Stomach (tissue), 4 donors: Measurements from ENCODE around the gene CNTFR.

ENCODE experiments used
- POLR2A ChIP-seq, 4 donors: fragments of 450-650 bp; IDR thresholded peaks; one replicate each; pipeline ENCODE4 v1.6.1; 2016; ENCODE audit warnings: antibody characterized with exemption in 4 of 4, control low read depth in 2 of 4, mild to moderate bottlenecking in 1 of 4, moderate library complexity in 1 of 4
- POLR2AphosphoS5 ChIP-seq, 3 donors: sonication (generic); formaldehyde crosslinking; IDR thresholded peaks; one replicate each; pipeline ENCODE4 v1.6.1; 2016; ENCODE audit warnings: antibody characterized with exemption in 3 of 3
- TF ChIP-seq, protein P1 (sequence below), 7 experiments: fragments of 450-650 bp in 4 of 7; fragments of 200-600 bp in 3 of 7; sonication (generic) in 3 of 7; IDR thresholded peaks; one replicate each; pipeline ENCODE4 v1.5.1; 2016 to 2019; ENCODE audit warnings: antibody characterized with exemption in 7 of 7, control low read depth in 2 of 7, mild to moderate bottlenecking in 1 of 7

GRCh38 chr9:34520096-34520495, 69.4 kb downstream of the CNTFR start:
- TF ChIP-seq, protein P1, sequence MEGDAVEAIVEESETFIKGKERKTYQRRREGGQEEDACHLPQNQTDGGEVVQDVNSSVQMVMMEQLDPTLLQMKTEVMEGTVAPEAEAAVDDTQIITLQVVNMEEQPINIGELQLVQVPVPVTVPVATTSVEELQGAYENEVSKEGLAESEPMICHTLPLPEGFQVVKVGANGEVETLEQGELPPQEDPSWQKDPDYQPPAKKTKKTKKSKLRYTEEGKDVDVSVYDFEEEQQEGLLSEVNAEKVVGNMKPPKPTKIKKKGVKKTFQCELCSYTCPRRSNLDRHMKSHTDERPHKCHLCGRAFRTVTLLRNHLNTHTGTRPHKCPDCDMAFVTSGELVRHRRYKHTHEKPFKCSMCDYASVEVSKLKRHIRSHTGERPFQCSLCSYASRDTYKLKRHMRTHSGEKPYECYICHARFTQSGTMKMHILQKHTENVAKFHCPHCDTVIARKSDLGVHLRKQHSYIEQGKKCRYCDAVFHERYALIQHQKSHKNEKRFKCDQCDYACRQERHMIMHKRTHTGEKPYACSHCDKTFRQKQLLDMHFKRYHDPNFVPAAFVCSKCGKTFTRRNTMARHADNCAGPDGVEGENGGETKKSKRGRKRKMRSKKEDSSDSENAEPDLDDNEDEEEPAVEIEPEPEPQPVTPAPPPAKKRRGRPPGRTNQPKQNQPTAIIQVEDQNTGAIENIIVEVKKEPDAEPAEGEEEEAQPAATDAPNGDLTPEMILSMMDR (IDR thresholded peaks at IDR 0.05), result no peak
- TF ChIP-seq POLR2AphosphoS5 (IDR thresholded peaks at IDR 0.05) (no peak), POLR2A (IDR thresholded peaks at IDR 0.05) (no peak)
